ENCODE data around the gene MX1.

DNA sequence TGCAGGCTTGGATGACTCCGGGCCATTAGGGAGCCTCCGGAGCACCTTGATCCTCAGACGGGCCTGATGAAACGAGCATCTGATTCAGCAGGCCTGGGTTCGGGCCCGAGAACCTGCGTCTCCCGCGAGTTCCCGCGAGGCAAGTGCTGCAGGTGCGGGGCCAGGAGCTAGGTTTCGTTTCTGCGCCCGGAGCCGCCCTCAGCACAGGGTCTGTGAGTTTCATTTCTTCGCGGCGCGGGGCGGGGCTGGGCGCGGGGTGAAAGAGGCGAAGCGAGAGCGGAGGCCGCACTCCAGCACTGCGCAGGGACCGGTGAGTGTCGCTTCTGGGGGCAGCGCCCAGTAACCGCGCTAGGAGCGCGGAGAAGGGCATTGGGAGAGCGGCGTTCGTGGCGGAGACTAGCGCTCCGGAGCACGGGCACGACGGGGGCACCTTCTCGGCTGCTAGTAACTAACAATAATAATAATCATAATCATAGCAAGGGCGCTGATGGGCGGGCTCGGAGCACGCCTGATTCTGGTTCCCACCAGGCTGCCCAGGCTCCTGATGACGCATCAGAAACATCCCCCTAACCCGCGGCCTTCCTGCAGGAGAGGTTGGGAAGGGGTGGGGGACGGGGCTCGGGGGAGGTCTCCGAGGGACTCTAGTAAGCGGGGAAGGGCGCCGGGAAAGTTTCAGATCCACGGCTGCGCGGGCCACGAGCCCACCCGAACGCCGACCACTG, at the start of gene MX1:
- TF ChIP-seq, protein P1, sequence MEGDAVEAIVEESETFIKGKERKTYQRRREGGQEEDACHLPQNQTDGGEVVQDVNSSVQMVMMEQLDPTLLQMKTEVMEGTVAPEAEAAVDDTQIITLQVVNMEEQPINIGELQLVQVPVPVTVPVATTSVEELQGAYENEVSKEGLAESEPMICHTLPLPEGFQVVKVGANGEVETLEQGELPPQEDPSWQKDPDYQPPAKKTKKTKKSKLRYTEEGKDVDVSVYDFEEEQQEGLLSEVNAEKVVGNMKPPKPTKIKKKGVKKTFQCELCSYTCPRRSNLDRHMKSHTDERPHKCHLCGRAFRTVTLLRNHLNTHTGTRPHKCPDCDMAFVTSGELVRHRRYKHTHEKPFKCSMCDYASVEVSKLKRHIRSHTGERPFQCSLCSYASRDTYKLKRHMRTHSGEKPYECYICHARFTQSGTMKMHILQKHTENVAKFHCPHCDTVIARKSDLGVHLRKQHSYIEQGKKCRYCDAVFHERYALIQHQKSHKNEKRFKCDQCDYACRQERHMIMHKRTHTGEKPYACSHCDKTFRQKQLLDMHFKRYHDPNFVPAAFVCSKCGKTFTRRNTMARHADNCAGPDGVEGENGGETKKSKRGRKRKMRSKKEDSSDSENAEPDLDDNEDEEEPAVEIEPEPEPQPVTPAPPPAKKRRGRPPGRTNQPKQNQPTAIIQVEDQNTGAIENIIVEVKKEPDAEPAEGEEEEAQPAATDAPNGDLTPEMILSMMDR (conservative IDR thresholded peaks at IDR 0.05; ENCODE audit: low read depth, low read length): no peak
- no peak for TF ChIP-seq EZH2 (IDR thresholded peaks at IDR 0.05; ENCODE audit: borderline replicate concordance, low read depth, low read length, poor library complexity, severe bottlenecking)
